HG03378 (cell line): Measurements from ENCODE around the gene KLHL2.
"Not testable (repeated sequence)": the region's sequence is repeated elsewhere in the genome, so short reads cannot be mapped to it uniquely, and the experiment has no call there.

Experiments used
- ATAC-seq: cut with Tn5 transposase; IDR thresholded peaks from one replicate; pipeline ENCODE4 v1.9.1; 2021; ENCODE audit warnings: mild to moderate bottlenecking, moderate library complexity; ENCODE audit not compliant: unreplicated experiment

Gene KLHL2

DNA sequence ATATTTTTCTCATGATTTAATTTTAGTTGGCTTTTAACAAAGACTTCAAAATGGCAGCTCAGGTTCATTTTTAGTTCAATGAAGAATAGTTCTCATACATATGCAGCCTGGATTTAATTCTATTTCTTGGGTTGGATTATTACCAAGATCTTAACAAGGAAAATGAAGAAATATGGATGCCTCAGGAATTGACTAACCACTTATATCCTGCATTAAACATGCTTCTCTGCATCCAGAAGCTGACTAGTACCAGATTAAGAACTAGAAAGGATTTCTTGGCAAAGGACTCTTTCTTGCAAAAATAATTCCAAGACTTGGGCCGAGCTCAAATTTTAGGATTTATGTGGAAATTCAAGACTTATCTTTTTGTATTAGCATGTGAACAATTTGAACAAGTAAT is 5.6 kb upstream of the KLHL2 start:
- no peak for ATAC-seq

DNA sequence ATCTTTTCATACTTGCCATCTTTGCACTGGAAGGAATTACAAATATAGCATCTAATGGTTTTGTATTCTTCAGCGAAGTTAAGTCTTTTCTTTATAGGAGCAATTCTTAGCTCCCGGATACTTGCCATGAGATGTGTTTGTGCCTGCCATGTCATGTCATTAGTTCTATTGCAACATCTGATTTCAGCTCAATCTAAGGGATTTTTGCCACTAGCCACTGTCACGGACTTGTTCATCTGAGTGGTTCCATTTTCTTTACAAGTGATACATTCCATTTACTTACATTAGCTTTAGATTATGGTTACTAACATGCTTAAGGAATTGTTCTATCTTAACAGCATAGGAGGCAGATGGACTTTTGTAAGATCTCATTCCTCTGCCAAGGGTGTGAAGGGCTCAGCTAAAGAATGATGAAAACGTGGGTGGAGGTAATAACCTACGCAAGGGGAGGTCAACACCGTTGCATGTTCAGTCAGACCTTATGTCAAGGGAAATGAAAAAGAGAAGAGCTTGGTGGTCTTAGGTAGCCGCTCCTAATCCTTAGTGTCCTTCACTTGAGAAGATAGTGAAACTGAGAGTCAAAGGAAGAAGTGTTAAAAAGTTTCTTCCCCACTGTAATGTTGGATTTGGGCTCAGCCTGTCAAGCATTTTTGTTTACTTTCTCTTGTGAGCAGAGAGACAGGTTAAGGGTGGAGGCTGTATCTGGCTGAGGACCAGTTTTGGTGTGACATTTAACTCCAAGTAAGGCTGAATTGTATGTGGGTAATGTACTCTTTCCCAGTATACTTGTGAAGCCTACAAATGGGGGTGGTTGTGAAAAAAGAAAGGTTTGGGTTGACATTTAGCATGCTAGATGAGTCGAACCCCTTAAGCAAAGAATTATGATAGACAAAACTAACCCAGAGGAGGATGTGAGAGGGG is 3.6 kb upstream of the KLHL2 start:
- no peak for ATAC-seq

- ATAC-seq: no peak
Observed at GRCh38 chr4:165204462-165204830, 2.9 kb upstream of the KLHL2 start.

DNA sequence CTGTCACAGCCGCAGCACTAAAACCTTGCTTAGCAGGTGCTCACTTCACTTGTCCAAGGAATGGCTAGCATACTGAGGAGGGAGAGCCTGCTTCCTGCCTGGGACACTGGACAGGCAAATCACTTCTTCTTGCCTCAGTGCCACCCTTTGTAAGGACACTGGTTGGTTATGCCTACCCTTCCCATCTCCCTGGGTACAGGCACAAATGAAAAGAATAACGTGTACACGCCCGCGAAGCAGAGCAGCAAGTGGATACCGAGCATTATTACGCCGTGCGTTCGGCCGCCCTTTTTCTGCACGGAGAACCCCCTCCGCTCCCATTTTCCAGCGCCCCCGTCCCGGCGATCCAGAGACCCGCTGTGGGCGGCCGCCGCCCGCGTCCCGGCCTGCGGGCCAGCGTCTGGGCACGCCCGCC is 338 bp upstream of the KLHL2 start:
- peak; percentile 32 for ATAC-seq

- peak; percentile 33 for ATAC-seq
Observed at GRCh38 chr4:165208221-165208652, 876 bp downstream of the KLHL2 start.

- ATAC-seq: no peak
Observed at GRCh38 chr4:165208741-165209388, 1.5 kb downstream of the KLHL2 start.

GRCh38 chr4:165209796-165210195 is 2.4 kb downstream of the KLHL2 start:
- no peak for ATAC-seq

GRCh38 chr4:165210566-165210965 is 3.2 kb downstream of the KLHL2 start:
- no peak for ATAC-seq

DNA sequence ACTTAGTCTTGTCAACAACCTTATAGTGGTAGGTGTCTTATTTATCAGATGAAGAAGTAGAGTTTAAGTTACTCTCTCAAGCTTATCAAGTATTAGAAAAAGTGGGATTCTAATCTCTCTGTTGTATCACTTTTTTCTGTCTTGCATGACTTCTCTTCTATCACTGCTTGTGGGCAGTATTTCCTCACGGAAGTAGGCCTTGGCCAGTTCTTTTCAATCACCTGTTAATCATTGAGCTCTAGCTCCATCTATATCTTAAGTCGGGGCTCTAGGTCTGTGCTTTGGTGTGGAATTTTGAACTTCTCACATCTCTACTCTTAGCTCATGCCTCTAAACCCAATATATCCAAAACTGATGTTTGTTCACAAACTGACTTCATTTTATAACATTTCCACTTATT is 5.3 kb downstream of the KLHL2 start:
- not testable (repeated sequence) for ATAC-seq

- not testable (repeated sequence) for ATAC-seq
Observed at GRCh38 chr4:165213404-165213803, 6.0 kb downstream of the KLHL2 start.

- not testable (repeated sequence) for ATAC-seq
Observed at GRCh38 chr4:165213991-165214709, 6.8 kb downstream of the KLHL2 start.

GRCh38 chr4:165215034-165215751 is 7.8 kb downstream of the KLHL2 start:
- peak; percentile 65 for ATAC-seq

- ATAC-seq: peak; percentile 60
Observed at GRCh38 chr4:165215761-165216487, 8.6 kb downstream of the KLHL2 start.

DNA sequence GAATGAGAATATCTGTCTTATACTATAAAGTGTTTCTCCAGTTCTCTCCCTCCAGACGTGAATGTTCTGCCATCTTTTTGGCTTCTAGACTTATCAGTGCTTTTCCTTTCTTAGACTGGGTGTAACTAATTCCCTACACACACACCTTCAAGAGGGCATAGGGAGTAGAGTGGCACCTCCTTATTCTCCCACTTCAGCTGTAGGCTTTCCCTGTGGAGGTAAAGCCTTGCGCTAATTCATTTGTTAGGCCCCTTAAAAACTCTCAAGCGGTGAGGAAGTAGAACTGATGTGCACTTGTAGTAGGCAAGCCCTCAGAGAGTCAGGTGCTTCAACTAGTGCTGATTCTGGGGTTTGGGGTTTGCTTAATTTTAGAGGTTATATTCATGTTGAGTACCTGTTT is 10.0 kb downstream of the KLHL2 start:
- ATAC-seq: no peak

DNA sequence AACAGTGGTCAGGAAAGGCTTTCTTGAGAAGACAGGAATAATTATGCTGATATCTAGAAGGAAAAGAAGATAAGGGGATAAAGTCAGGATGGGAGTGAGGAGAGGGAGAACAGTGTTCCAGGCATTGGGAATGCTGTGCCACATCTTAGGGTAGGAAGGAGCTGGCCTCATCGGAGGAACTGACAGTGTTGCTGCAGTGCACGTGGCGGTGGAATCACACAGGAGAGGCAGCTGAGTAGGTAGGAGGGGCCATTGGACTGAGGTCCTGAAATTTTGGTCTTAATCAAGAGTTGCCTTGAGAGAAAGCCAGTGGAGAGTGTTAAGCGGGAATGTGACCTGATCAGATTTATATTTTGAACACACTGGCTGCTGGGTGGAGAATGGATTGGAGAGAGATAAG is 13.9 kb downstream of the KLHL2 start:
- ATAC-seq: not testable (repeated sequence)

DNA sequence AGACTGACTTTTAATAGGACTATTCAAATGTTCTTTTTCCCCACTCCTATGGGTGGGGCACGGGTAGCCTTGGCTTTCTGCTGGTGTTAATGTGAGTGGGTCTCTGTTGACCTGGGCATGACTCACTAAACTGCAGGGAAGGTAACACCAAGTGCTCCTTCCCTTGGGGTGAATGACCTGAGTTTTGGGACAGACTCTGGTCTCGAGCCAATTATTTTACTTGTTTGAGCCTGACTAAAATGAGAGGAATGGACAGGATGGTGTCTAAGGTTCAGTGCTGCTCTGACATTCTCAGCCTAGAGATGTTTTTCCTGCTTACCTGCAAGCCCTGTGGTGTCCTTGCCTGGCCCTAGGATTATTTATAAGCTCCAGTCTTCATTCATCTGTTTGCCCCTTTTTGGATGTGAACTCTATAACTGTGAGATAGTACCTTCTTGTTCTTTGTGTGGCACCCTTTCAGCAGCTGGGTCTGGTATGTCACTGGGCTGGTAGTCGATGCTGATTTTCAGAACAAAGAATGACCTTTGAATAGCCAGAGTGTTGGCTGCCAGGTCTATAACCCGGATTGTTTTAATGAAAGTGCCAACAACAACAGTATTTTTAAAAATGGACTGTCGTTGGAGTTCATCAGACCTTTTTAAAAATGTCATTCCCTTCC is 14.8 kb downstream of the KLHL2 start:
- ATAC-seq: not testable (repeated sequence)

GRCh38 chr4:165222651-165222994 is 15.3 kb downstream of the KLHL2 start:
- no peak for ATAC-seq

DNA sequence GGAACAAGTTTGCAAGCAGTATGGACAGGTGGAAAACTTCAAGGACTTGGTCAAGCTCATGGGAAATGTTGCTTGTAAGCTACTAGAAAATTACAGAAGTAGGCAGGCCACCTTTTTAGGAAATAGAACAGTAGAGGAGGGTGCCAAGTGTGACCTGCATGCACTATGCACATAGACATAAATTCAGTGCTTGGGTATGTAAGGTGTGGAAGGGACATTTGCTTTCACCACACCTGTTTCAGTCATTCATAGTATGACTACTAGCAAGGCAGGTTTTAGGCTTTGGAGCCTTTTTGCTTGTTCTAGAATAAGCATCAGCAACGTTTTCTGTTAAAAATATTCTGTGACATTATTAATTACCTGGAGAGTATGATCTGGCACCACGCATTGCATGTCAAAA is 20.0 kb downstream of the KLHL2 start:
- not testable (repeated sequence) for ATAC-seq

- ATAC-seq: not testable (repeated sequence)
Observed at GRCh38 chr4:165229490-165230200, 22.3 kb downstream of the KLHL2 start.
